ENCODE data around the gene POLG2. TPM values are rescaled to one million over a fixed set of nuclear protein-coding genes. Genes with fewer than 3 reads are reported as not detected.
A peak's percentile ranks its signal among the peaks of the same experiment; 100 is the strongest.

Gene POLG2
- total and polyA plus RNA-seq, 9 of the 15 experiments (the other 6 are each of a cell fraction or from before 2014, with no cell fraction given), result 13.4 to 44.8 (median 37.0) TPM

GRCh38 chr17:64496786-64497564 is at the start of gene POLG2 (continued):
- TF ChIP-seq PHF8 (IDR thresholded peaks at IDR 0.05; ENCODE audit: borderline replicate concordance, low read length), result peak; percentile 86
- peak; percentile 77 for TF ChIP-seq NBN (IDR thresholded peaks at IDR 0.05; ENCODE audit: low read depth)
- TF ChIP-seq ZBED1 (IDR thresholded peaks at IDR 0.05), result 0 out of 2 replicates have a peak, but pooled peaks have one; percentile 24
- peak; percentile 64 for TF ChIP-seq CTCFL (IDR thresholded peaks at IDR 0.05; ENCODE audit: borderline replicate concordance, insufficient read depth, low read depth, low read length, poor library complexity, severe bottlenecking)
- no peak for TF ChIP-seq PREB (CRISPR knock-in tag; IDR thresholded peaks at IDR 0.05)
- TF ChIP-seq BDP1 (IDR thresholded peaks at IDR 0.05; ENCODE audit: insufficient read depth, insufficient read length), result no peak
- peak; percentile 17; the same call in 1 of the 2 replicates for TF ChIP-seq ZNF511 (CRISPR knock-in tag; IDR thresholded peaks at IDR 0.05)
- TF ChIP-seq FOXP1 (CRISPR knock-in tag; IDR thresholded peaks at IDR 0.05), result peak; percentile 43
- TF ChIP-seq ZNF589 (CRISPR knock-in tag; IDR thresholded peaks at IDR 0.05; ENCODE audit: low read depth), result peak; percentile 45; the same call in 1 of the 2 replicates
- peak; percentile 72 for TF ChIP-seq E2F1 (CRISPR knock-in tag; IDR thresholded peaks at IDR 0.05)
- TF ChIP-seq ZNF175 (CRISPR knock-in tag; IDR thresholded peaks at IDR 0.05; ENCODE audit: low read depth), result no peak
- TF ChIP-seq REST (IDR thresholded peaks at IDR 0.05; ENCODE audit: borderline replicate concordance), result peak; percentile 57; the same call in 1 of the 2 replicates
- TF ChIP-seq REST (CRISPR knock-in tag; IDR thresholded peaks at IDR 0.05; ENCODE audit: low read depth), result 0 out of 2 replicates have a peak, but pooled peaks have one; percentile 34
